HEK293 (cell line): ENCODE measurements around the gene STIP1.

Experiments
- CTCF ChIA-PET: fragments of 350-600 bp; formaldehyde crosslinking; extraction: SDS; loops from one replicate; lab custom pipeline; 2021; ENCODE audit warnings: antibody characterized with exemption; lab: Yijun Ruan, JAX
- POLR2A ChIA-PET: fragments of 300-600 bp; formaldehyde crosslinking; extraction: SDS; loops from one replicate; lab custom pipeline; 2020; ENCODE audit warnings: antibody characterized with exemption, inconsistent platforms; lab: Yijun Ruan, JAX
- H3K27ac ChIP-seq: fragments of 200-500 bp; sonication (Bioruptor generic); 2 replicates; pipeline ENCODE4 v1.5.1; 2014; ENCODE audit warnings: low read depth, low read length, control low read depth, inconsistent platforms; ENCODE audit errors: extremely low read depth
- H3K36me3 ChIP-seq, 2 experiments: fragments of 200-500 bp in 1 of 2; sonication (Bioruptor generic) in 1 of 2; 1 replicate in 1 of 2; 2 replicates in 1 of 2; pipeline ENCODE4 v1.5.1; 2014 to 2017; ENCODE audit warnings: inconsistent platforms in 2 of 2, low read length in 2 of 2; ENCODE audit not compliant: control insufficient read depth in 2 of 2, insufficient read depth in 1 of 2
- H3K4me1 ChIP-seq: fragments of 200-500 bp; sonication (Bioruptor generic); 2 replicates; pipeline ENCODE4 v1.5.1; 2014; ENCODE audit warnings: mild to moderate bottlenecking, low read length, inconsistent platforms; ENCODE audit not compliant: control insufficient read depth, insufficient read depth
- H3K4me3 ChIP-seq: 2 replicates; pipeline ENCODE4 v1.5.1; 2011; ENCODE audit warnings: low read depth, mild to moderate bottlenecking, control low read depth, low read length, moderate library complexity
- H3K9me3 ChIP-seq: fragments of 200-500 bp; sonication (Bioruptor generic); 2 replicates; pipeline ENCODE4 v1.5.1; 2014; ENCODE audit warnings: low read depth, low read length, inconsistent platforms; ENCODE audit not compliant: control insufficient read depth, insufficient read depth
- CTCF ChIP-seq: fragments of 450-650 bp; formaldehyde crosslinking; IDR thresholded peaks from 2 replicates; pipeline ENCODE4 v1.5.1; 2016; ENCODE audit warnings: missing biosample characterization, missing genetic modification characterization
- EGR2 ChIP-seq: fragments of 450-650 bp; formaldehyde crosslinking; IDR thresholded peaks from 2 replicates; pipeline ENCODE4 v1.5.1; 2016; ENCODE audit warnings: low read depth, missing biosample characterization, missing genetic modification characterization
- GLIS2 ChIP-seq: fragments of 450-650 bp; formaldehyde crosslinking; IDR thresholded peaks from 2 replicates; pipeline ENCODE4 v1.5.1; 2016; ENCODE audit warnings: missing biosample characterization, missing genetic modification characterization
- HOXA7 ChIP-seq: sonication (generic); formaldehyde crosslinking; IDR thresholded peaks from 2 replicates; pipeline ENCODE4 v1.8.1; 2022; ENCODE audit warnings: missing genetic modification reagents, borderline replicate concordance
- HOXC10 ChIP-seq: sonication (generic); formaldehyde crosslinking; IDR thresholded peaks from 2 replicates; pipeline ENCODE4 v1.8.1; 2023; ENCODE audit warnings: mild to moderate bottlenecking, missing genetic modification reagents
- IKZF3 ChIP-seq: fragments of 450-650 bp; IDR thresholded peaks from 2 replicates; pipeline ENCODE4 v1.5.0; 2018; ENCODE audit warnings: missing biosample characterization, mild to moderate bottlenecking, missing genetic modification characterization, moderate library complexity
- PATZ1 ChIP-seq: fragments of 450-650 bp; formaldehyde crosslinking; IDR thresholded peaks from 2 replicates; pipeline ENCODE4 v1.5.1; 2016; ENCODE audit warnings: missing biosample characterization, missing genetic modification characterization
- SCRT1 ChIP-seq: fragments of 450-650 bp; formaldehyde crosslinking; IDR thresholded peaks from 2 replicates; pipeline ENCODE4 v1.5.1; 2016; ENCODE audit warnings: missing biosample characterization, missing genetic modification characterization, borderline replicate concordance
- SCRT2 ChIP-seq: fragments of 450-650 bp; formaldehyde crosslinking; IDR thresholded peaks from 2 replicates; pipeline ENCODE4 v1.5.1; 2016; ENCODE audit warnings: missing biosample characterization, missing genetic modification characterization
- ZBTB6 ChIP-seq: fragments of 450-650 bp; formaldehyde crosslinking; IDR thresholded peaks from 2 replicates; pipeline ENCODE4 v1.5.1; 2017; ENCODE audit warnings: missing biosample characterization, missing genetic modification characterization
- ZIC2 ChIP-seq: fragments of 450-650 bp; formaldehyde crosslinking; IDR thresholded peaks from 2 replicates; pipeline ENCODE4 v1.5.1; 2016; ENCODE audit warnings: missing biosample characterization, missing genetic modification characterization
- ZNF169 ChIP-seq: fragments of 450-650 bp; formaldehyde crosslinking; IDR thresholded peaks from 2 replicates; pipeline ENCODE4 v1.5.1; 2016; ENCODE audit warnings: missing biosample characterization, missing genetic modification characterization
- ZNF302 ChIP-seq: fragments of 450-650 bp; formaldehyde crosslinking; IDR thresholded peaks from 2 replicates; pipeline ENCODE4 v1.5.1; 2016; ENCODE audit warnings: missing biosample characterization, missing genetic modification characterization, low read depth
- ZNF423 ChIP-seq: fragments of 450-650 bp; formaldehyde crosslinking; IDR thresholded peaks from 2 replicates; pipeline ENCODE4 v1.5.1; 2016; ENCODE audit warnings: missing biosample characterization, missing genetic modification characterization
- ZNF510 ChIP-seq: fragments of 450-650 bp; formaldehyde crosslinking; IDR thresholded peaks from 2 replicates; pipeline ENCODE4 v1.5.1; 2018; ENCODE audit warnings: mild to moderate bottlenecking, missing genetic modification characterization, missing biosample characterization; ENCODE audit not compliant: insufficient replicate concordance
- ZNF549 ChIP-seq: fragments of 450-650 bp; IDR thresholded peaks from 2 replicates; pipeline ENCODE4 v1.5.1; 2018; ENCODE audit warnings: missing biosample characterization, missing genetic modification characterization, mild to moderate bottlenecking, inconsistent platforms, moderate library complexity
- ZNF626 ChIP-seq: fragments of 450-650 bp; sonication (Bioruptor Pico); formaldehyde crosslinking; IDR thresholded peaks from 2 replicates; pipeline ENCODE4 v1.5.1; 2018; ENCODE audit warnings: missing biosample characterization, missing genetic modification characterization, inconsistent platforms
- ZNF660 ChIP-seq: fragments of 450-650 bp; IDR thresholded peaks from 2 replicates; pipeline ENCODE4 v1.5.1; 2018; ENCODE audit warnings: missing biosample characterization, mild to moderate bottlenecking, missing genetic modification characterization
- ZNF792 ChIP-seq: fragments of 450-650 bp; formaldehyde crosslinking; IDR thresholded peaks from 2 replicates; pipeline ENCODE4 v1.5.1; 2016; ENCODE audit warnings: missing biosample characterization, missing genetic modification characterization
- ZSCAN23 ChIP-seq: fragments of 450-650 bp; formaldehyde crosslinking; IDR thresholded peaks from 2 replicates; pipeline ENCODE4 v1.5.1; 2016; ENCODE audit warnings: missing biosample characterization, missing genetic modification characterization
- ZSCAN5A ChIP-seq: fragments of 450-650 bp; formaldehyde crosslinking; IDR thresholded peaks from 2 replicates; pipeline ENCODE4 v1.5.1; 2016; ENCODE audit warnings: missing biosample characterization, missing genetic modification characterization

STIP1 gene

GRCh38 chr11:64164392-64165312 lies 21.3 kb upstream of the STIP1 start (continued):
- TF ChIP-seq EGR2, result no peak
- TF ChIP-seq IKZF3, result 0 out of 2 replicates have a peak, but pooled peaks have one; percentile 34
- TF ChIP-seq ZBTB6 (tag by site-specific recombination), result no peak
- TF ChIP-seq ZNF169 (tag by site-specific recombination), result no peak
- TF ChIP-seq HOXC10 (CRISPR knock-in tag), result no peak
- TF ChIP-seq SCRT1 (tag by site-specific recombination), result no peak
- 0 out of 2 replicates have a peak, but pooled peaks have one; percentile 44 for TF ChIP-seq PATZ1 (tag by site-specific recombination)
- TF ChIP-seq ZIC2 (tag by site-specific recombination), result peak; percentile 46; the same call in 1 of the 2 replicates
- TF ChIP-seq, all 188 proteins: peak for 11

GRCh38 chr11:64165481-64165841 lies 20.5 kb upstream of the STIP1 start:
- peaks cover 0 to 2% of the 10 kb centered on the region in 2 experiments; a peak in 1 of 3 replicates for H3K36me3 ChIP-seq
- POLR2A ChIA-PET, result interaction anchor here (0.6 to 2.9 kb wide), 4 partner anchors 20 to 191 kb away, joined by 3 to 20 read pairs (median 4); partner anchors contain the start of genes COX8A and STIP1
- H3K27ac ChIP-seq, result peak overlapping the region; percentile 47; the same call in 1 of the 2 replicates

More at GRCh38 chr11:64165481-64165841, 20.5 kb upstream of the STIP1 start:
- H3K4me3 ChIP-seq, result peak overlapping the region; percentile 59
- 0 out of 2 replicates have a peak, but pooled peaks cover 2% of the 10 kb centered on the region for H3K4me1 ChIP-seq
- TF ChIP-seq ZNF423 (tag by site-specific recombination) (no peak), ZNF660 (no peak), HOXC10 (CRISPR knock-in tag) (no peak), SCRT2 (no peak), ZSCAN23 (no peak), ZNF510 (tag by site-specific recombination) (no peak), SCRT1 (tag by site-specific recombination) (no peak), HOXA7 (CRISPR knock-in tag) (no peak), CTCF (peak; percentile 59), ZNF549 (tag by site-specific recombination) (no peak), ZNF302 (tag by site-specific recombination) (no peak), GLIS2 (tag by site-specific recombination) (peak; percentile 80), ZNF792 (tag by site-specific recombination) (no peak), ZSCAN5A (tag by site-specific recombination) (no peak), ZNF626 (tag by site-specific recombination) (no peak)
- CTCF ChIA-PET, result interaction anchor here (0.6 to 0.9 kb wide), 3 partner anchors 15 to 1706 kb away, joined by 3 to 5 read pairs (median 4); no protein-coding TSS in a partner anchor
- no peaks in the 10 kb centered on the region for H3K9me3 ChIP-seq
